B cell (primary cell): ENCODE results near the gene ASGR2.

Experiments
- EZH2 ChIP-seq: IDR thresholded peaks from 2 replicates; pipeline ENCODE4 v1.6.1; 2012; ENCODE audit warnings: borderline replicate concordance, low read depth, mild to moderate bottlenecking, moderate library complexity, low read length; ENCODE audit not compliant: insufficient read depth, poor library complexity, severe bottlenecking
- TF ChIP-seq, protein P1 (sequence below): fragments of 200-600 bp; IDR thresholded peaks from one replicate; pipeline ENCODE4 v1.8.0; 2022; ENCODE audit warnings: antibody characterized with exemption, mild to moderate bottlenecking

DNA sequence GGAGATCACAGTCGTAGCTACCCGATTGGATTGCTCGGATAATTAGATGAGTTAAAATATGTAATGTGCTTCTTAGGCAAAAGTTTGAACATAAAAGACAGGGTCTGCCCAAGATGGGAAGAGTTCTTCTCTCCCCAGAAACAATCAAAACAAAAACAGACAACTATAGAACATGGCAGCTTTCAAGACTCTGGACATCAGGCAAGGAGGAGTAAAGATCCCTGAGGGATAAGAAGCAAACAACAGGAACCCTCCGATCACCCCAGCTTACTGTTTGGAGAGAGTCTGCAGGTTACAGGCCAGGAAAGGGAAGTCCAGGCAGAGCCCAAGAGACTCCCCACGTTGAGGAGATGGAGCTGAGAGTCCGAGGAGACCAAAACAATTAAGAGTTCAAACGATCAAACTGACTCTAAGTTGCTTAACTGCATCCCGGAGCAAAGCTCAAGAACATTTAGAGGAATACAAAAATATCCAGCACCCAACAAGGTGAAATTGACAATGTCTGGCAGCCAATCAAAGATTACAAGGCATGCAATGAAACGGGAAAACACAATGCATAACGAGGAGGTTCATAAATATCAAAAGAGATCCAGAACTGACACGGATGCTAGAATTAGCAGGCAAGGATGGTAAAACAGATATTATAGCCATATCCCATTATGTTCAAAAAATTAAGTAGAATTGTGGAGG, 3.9 kb downstream of the ASGR2 start:
- TF ChIP-seq, protein P1, sequence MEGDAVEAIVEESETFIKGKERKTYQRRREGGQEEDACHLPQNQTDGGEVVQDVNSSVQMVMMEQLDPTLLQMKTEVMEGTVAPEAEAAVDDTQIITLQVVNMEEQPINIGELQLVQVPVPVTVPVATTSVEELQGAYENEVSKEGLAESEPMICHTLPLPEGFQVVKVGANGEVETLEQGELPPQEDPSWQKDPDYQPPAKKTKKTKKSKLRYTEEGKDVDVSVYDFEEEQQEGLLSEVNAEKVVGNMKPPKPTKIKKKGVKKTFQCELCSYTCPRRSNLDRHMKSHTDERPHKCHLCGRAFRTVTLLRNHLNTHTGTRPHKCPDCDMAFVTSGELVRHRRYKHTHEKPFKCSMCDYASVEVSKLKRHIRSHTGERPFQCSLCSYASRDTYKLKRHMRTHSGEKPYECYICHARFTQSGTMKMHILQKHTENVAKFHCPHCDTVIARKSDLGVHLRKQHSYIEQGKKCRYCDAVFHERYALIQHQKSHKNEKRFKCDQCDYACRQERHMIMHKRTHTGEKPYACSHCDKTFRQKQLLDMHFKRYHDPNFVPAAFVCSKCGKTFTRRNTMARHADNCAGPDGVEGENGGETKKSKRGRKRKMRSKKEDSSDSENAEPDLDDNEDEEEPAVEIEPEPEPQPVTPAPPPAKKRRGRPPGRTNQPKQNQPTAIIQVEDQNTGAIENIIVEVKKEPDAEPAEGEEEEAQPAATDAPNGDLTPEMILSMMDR = no peak
- TF ChIP-seq EZH2 = no peak
